HuH-7.5 (cell line): ENCODE measurements around the gene MICAL3.

ENCODE experiments used
- DNase-seq: peaks from one replicate; pipeline ENCODE4 v3.0.0; 2011; ENCODE audit warnings: low spot score

MICAL3 gene

GRCh38 chr22:17811119-17811518, 213.2 kb downstream of the MICAL3 start:
- DNase-seq, result no peak

GRCh38 chr22:17810570-17811116, 213.7 kb downstream of the MICAL3 start:
- no peak for DNase-seq

- no peak for DNase-seq
These were observed 215.5 kb downstream of the MICAL3 start for GRCh38 chr22:17808693-17809403.

GRCh38 chr22:17807578-17808410, 216.6 kb downstream of the MICAL3 start:
- DNase-seq, result no peak

DNA sequence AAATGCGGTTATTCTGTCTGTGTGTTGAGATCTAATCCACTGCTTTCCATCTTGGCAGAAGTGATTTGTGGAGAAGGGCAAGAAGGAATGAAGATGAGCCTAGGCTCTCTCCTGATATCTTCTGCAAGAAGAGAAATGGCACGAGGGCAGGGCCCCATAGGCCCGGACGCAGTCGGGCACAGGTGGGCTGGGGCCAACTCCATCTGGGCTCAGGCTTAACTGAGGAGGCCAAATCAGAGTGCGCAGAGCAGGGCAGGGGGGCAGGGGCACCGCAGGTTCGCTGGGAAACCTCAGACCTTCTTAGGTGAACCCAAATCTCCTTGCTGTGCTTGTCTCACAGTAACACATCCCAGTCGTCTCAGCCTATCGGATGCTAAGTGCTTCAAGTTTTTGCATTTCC, 217.3 kb downstream of the MICAL3 start:
- DNase-seq, result no peak

GRCh38 chr22:17806437-17806836, 217.9 kb downstream of the MICAL3 start:
- DNase-seq, result no peak

GRCh38 chr22:17804331-17805080, 219.9 kb downstream of the MICAL3 start:
- no peak for DNase-seq

DNA sequence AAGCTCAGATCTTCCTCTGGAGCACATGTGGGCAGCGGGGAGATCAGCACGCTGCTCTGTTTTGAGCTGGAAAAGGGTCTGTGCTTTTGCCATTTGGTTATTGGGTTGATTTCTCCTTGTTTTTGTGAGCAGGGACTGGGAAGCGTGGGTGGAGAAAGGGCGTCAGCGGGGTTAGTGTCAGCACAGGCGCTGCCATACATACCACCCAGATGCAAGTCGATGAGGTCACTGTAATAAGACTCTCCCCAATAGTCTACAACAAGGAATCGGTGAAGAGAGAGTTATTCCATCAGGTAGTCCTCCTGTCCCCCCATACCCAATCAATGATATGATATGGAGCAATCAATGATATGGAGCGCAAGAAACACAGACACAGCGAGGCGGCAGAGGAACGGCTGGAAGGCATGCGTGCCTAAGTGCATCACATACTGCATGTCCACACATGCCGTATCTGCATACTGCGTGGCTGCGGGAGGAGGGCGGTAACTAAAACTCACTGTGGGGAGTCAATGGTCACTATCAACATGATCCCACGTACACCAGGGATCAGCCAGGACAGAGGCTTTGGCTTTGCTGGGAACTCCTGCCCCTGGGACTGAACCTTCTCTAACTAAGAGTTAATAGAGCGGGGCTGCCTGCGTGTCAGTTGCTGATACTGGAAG, 220.6 kb downstream of the MICAL3 start:
- DNase-seq, result no peak

DNA sequence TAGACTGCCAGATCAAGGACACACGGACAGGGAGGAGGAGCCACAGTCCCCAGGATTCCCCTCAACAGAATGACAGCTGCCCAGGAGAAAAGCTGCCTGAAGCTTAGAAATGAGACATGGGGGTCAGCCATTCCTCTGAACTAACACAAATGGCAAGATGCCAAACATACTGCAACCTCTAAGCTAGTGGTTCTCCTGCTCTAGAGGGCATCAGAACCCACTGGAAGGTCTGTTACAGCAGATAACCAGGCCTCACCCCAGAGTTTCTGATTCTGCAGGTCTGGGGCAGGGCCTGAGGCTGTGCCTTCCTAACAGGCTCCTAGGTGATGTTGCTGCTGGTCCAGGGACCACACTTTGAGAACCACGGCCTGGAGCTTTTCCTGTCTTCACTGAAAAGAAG, 221.5 kb downstream of the MICAL3 start:
- DNase-seq, result no peak

GRCh38 chr22:17802411-17802810, 221.9 kb downstream of the MICAL3 start:
- no peak for DNase-seq

DNA sequence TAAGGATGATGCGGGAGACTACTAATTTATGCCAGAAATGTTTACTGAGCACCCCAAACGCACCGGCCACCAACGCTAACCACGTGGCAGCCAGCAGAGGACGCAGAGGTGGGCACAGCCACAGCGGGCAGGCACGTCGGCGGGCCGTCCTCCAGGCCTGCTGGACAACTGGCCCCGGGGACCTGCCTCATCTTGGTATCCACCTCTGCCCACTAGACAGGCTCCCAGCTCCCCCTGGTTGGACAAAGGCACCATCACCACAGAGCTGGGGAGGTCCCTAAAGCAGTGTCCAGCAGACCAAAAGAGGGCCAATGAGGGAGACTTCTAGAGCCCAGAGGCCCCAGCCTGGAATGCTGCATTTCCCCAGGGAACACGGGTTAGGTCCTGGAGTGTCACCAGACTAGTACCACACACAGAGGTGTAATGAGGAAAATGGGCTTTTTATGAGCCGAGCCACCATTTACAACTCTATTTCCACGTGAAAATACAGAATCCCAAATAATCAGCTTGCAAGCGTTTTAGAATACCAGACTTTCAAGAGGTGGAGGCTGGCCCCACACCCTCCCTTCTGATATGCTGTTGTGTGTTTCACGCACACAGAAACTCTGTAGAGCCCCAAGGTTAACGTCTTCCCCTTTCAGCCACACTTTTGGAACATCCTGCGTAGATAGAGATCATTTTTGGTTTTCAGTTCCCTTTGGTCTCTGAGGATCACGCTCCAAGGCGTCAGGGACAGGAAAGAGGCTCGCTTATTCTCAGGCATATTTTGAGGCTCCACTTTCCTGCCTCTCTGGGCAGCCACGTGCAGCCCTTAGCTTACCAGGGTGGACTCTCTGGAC, 226.4 kb downstream of the MICAL3 start:
- DNase-seq, result no peak

DNA sequence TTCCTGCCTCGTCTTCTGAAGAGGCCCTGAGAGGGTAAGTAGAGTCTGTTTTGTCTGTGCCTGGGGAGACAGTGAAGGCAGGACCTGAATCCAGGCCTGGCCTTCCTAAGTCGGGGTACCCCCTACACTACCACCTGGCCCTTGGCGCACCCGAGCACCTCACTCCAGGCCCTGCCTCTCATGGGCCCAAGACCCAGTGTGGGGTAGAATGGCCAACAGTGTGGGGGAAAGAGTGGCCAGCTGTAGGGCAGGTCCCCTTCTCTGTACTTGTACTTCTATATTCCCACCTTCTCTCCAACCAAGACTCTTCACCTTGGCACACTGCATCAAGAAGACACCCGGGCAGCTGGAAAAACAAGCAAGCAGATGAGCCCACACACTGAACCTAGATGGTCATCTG, 227.7 kb downstream of the MICAL3 start:
- no peak for DNase-seq

DNA sequence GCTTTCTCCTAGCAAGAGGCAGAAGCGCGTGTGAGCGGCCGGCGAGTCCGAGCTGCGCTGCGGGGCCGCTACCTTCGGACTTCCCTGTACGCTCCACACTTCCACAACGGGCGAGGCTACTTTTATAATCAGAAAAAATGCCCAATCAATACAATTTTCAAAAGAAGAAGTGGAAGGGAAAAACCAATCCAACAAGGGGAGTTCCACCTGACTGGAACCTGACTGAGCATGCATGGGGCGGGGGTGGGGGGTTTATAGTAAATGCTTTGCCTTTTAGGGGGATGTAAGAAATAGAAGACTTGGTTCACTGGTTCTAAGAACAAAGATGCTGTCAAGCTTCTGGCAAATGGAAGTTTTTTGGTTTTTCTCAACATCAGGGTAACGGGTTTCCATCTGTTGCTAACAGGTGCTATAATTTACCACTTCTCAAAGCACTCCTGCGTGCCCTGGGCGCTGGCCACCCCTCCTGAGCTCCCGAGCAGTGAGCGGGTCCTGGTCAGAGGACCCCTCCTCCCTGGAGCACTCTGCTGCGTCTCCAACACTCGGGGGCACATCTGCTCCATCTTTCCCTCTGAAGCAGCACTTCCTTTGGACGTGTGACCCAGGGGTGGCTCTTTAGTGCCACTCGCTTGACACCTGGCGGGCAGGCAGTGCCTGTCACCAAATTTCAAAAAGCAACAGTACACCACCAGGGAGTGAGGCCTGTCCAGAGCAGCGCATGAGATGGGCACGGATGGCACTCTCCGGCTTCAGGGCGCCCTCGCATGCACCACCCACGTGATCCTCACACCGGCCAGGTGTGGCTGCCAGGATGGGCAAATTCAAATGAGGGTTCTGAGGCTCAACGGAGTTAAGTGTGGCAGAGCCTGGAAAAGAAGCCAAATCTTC, 228.5 kb downstream of the MICAL3 start:
- DNase-seq, result no peak

GRCh38 chr22:17794726-17795542, 229.4 kb downstream of the MICAL3 start:
- no peak for DNase-seq

- no peak for DNase-seq
These were observed 231.4 kb downstream of the MICAL3 start for GRCh38 chr22:17792854-17793434.

- DNase-seq, result no peak
These were observed 232.1 kb downstream of the MICAL3 start for GRCh38 chr22:17792299-17792698.

DNA sequence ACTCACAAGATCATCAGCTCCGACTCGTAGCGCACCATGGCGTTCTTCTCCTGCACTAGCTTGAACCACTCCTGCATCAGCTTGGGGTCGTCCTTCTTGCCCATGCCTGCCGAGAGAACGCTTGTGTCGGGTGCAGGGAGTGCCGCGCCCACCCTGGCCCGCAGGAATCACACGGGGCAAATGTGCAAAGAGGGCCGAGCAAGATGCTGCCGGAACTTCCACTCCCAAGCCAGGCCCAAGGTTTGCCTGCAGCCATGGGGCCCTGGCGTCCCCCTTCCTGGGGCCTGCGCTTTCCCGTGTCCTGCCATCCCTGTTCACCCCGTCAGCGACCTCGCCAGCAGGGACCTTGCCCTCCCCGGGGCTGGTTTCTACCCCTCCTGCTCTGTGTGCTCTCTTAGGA, 233.2 kb downstream of the MICAL3 start:
- DNase-seq, result no peak

DNA sequence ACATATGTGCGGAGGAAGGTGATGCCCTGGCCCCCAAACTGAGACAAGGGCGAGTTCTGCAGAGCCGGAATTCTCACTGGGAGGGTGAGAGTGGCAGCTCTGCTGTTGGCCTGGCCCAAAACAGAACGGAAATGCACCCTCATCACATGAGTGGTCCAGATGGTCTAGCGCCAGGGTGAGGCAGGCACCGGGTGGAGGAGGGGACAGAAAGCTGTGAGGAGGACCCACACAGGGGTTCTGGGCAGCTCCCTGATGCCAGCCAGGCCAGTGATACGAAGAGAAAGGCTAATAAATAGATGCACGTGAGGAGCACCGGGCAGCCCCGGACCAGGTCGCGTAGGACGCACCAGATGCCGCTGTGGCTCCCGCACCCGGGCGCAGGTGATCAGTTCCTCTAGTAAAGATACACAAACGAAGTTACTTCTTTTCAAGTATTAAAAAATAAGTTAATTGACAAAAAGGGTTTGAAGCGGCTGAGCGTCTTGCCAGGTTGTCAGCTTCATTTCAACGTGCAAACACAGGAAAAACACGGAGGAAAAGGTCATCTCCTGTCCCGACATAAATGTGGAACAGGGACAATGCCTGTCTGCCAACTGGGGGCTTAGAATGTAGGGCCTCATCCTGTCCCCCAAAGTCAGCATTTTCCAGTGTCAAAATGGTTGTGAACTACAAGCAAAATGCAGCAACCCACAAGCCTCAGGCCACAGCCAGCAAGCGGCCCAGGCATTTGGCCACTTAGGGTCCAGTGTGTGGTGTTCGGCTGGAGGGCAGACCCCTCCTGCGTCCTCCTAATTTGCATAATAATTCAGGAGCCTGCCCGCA, 234.8 kb downstream of the MICAL3 start:
- DNase-seq, result no peak
